GM10266 (cell line): ENCODE data around the gene FARSB.

ENCODE experiments used
- DNase-seq: peaks from one replicate; pipeline ENCODE4 v3.0.0; 2012; ENCODE audit errors: extremely low spot score
- TF ChIP-seq, protein P1 (sequence below): IDR thresholded peaks from 2 replicates; pipeline ENCODE4 v1.5.1; 2012; ENCODE audit warnings: mild to moderate bottlenecking, low read depth; ENCODE audit not compliant: control insufficient read depth, insufficient read depth; ENCODE audit errors: missing control alignments

The FARSB gene

DNA sequence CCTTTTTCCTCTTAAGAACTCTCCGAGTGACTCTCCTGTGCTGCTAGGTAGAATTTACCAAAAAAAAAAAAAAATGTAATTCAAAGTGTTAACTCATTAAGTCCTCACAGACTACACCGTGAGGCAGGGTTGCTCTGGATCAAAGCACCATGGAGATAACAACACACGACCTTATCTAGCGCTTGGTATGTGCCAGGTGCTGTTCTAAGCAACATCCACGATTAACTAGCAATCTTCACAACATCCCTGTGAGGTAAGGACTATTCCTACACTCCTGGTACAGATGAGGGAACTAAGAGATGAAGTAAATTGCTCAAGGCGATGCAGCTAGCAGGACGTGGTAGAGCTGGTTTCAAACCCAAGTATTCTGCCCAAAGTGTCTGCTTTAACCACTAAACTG, 17.4 kb upstream of the FARSB start:
- DNase-seq: no peak
- TF ChIP-seq, protein P1, sequence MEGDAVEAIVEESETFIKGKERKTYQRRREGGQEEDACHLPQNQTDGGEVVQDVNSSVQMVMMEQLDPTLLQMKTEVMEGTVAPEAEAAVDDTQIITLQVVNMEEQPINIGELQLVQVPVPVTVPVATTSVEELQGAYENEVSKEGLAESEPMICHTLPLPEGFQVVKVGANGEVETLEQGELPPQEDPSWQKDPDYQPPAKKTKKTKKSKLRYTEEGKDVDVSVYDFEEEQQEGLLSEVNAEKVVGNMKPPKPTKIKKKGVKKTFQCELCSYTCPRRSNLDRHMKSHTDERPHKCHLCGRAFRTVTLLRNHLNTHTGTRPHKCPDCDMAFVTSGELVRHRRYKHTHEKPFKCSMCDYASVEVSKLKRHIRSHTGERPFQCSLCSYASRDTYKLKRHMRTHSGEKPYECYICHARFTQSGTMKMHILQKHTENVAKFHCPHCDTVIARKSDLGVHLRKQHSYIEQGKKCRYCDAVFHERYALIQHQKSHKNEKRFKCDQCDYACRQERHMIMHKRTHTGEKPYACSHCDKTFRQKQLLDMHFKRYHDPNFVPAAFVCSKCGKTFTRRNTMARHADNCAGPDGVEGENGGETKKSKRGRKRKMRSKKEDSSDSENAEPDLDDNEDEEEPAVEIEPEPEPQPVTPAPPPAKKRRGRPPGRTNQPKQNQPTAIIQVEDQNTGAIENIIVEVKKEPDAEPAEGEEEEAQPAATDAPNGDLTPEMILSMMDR: no peak

DNA sequence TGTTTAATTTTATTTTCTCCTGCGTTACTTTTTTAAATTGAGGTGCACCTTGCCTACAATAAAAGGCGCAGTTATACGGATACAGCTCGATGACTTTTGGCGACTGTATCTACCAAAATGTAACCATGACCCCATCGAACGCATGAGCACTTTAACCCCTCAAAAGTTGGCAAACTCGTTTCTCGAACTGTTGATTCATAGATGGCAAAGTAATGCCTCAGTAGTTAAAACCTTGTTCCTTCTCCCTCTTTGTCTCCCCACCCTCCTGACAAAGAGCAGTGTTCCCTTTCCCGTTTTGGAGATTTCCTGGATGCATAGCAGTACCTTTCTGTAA, 16.1 kb upstream of the FARSB start:
- TF ChIP-seq, protein P1: no peak
- DNase-seq: no peak

DNA sequence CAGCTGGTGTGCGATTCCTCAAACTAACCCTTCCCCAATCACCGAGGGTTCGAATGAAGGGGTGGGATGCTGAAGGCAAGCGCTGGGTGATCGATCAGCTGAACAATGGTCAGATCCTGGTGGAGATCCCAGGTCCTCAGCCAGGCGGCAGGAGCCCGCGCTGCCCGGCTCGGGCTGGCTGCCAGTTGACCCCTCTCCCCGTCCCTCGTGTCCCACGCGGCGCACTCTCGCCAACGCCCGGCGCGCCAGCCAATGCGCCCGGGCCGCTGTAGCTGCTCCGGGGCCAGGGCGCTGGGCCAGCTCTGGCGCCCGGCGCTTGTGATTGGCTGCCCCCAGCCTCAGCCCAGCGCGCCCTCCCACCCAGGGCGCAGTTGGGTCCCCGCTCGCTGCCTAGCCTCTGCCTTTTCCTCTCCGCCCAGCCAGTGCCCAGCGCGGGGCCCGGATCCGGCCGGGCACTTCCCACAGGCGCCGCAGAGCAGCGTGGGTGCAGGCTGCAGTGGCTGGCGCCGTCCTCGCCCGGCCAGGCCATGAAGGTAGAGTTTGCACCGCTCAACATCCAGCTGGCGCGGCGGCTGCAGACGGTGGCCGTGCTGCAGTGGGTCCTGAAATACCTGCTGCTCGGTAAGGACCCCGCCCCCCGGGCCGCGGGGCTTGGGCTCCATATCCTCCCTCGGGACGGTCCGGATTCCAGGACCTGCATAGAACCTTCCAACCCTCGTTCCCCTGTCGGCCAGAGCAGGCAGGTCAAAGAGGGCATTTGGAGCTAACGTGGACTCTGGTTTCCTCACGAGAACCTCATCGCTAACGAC, 15.6 kb upstream of the FARSB start, which contains the start of gene MOGAT1:
Gene MOGAT1 (plus strand): TSS at position 400 of the 809 bp plus-strand sequence. CDS start 128 bp downstream, at position 528.
- DNase-seq: no peak
- TF ChIP-seq, protein P1: no peak

DNA sequence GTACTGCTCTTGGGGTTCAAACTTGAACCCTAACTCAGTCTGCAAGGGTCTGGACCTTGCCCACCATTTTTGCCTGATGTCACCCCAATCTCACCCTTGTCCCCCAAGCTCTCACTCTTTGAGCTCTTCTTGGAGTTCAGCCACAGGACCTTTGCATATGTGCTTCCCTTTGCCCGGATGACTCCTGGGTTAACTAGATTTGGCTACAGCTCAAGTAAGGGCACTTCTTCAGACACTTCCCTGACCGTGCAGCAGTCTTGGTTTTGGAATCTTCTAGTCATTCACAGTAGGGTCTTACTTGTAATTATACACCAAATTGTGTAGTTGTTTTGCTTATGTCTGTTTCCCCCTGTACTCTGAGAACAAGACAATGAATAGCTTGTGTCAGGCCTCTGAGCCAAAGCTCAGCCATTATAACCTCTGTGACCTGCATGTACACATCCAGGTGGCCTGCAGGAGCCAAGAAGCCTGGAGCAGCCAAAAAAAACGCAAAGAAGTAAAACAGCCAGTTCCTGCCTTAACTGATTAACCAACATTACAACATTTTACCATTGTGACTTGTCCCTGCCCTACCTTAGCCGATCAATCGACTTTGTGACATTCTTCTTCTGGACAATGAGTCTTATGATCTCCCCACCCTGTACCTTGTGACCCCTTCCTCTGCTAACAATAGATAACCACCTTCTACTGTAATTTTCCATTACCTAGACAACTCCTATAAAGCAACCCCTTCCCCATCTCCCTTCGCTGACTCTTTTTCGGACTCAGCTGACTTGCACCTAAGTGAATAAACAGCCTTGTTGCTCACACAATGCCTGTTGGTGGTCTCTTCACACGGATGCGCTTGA, 14.5 kb upstream of the FARSB start:
- DNase-seq: no peak
- TF ChIP-seq, protein P1: no peak

DNA sequence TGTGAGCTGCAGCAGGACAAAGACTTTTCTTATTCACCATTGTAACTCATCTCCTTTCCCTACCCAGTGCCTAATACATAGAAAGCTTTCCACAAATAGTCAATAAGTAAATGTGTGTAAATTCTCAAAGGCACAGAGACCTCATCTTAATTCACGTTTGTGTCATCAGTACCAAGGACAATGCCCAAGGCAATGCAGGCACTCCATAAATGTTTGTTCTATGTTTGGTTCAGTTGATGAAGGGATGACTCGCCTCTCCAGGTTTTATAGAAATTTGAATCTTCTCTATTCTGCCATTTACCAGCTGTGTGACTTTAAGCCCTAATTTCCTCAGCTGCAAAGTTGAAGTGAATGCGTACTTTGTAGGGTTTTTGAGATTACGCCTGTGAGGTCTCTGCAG, 13.5 kb upstream of the FARSB start:
- DNase-seq: no peak
- TF ChIP-seq, protein P1: no peak

DNA sequence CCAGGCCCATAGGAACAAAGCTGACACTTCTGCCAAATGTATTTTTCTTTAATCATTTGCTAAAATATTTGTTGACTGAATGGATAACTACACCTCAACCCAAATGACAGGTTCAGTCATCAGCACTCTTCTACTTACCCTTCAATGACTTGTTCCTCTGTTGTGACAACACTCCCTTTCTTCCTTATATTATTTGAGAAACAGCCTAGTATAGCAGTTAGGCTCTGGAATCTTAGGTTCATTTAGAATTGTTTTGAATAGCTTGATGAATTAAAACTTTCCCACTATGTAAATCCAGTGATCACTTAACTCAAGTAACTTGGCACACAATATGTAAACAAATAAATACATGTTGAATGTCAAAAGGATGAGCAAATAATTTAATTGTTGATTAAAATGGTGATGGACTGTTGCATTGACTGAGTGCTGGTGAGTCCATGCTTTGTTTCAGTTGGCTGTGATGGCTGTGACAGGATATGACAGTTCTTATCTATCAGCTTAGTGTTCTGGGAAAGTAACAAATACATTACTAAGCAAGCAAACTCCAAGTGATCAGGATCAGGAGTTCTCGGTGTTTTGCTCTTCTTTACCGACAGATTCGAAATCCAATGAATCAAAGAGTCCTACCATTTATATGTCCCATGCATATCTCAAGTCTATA, 12.7 kb upstream of the FARSB start:
- TF ChIP-seq, protein P1: no peak
- no peak for DNase-seq

DNA sequence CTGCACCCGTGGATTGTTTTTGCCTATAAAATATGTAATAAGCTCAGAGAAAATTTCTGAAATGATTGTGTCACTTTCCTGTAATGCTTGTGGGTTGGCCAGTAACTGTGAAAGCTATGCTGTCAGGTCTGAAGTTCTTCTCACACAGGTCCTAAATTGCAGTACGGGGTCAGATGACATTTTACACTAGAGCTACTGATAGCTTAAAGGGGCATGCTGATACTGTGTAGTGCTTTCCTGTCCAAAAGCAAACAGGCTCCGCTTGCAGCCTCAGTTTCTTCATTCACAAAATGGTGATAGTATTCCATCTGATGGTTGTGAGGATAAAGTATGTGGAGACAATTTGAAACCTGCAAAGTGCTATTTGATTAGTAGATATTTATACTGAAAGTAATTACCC, 7.6 kb upstream of the FARSB start:
- no peak for DNase-seq
- TF ChIP-seq, protein P1: no peak
